Renal pelvis (tissue), 4 donors: ENCODE measurements around the gene PTCH2. TPM values are rescaled to one million over a fixed set of nuclear protein-coding genes. Genes with fewer than 3 reads are reported as not detected.
"Not testable (repeated sequence)": the region's sequence is repeated elsewhere in the genome, so short reads cannot be mapped to it uniquely, and the experiment has no call there.

Experiments used
- DNase-seq: peaks from one replicate; pipeline ENCODE4 v3.0.0-alpha.2; 2013
- polyA plus RNA-seq, 3 donors: library from polyadenylated mRNA; unstranded; fragments of 120-200 nt; gene quantifications; one replicate each; pipeline ENCODE4 v1.2.1, GENCODE V29; 2013; ENCODE audit not compliant: insufficient read length in 3 of 3

PTCH2 gene
- polyA plus RNA-seq, 3 donors: 5.4 to 7.7 (median 6.9) TPM

DNA sequence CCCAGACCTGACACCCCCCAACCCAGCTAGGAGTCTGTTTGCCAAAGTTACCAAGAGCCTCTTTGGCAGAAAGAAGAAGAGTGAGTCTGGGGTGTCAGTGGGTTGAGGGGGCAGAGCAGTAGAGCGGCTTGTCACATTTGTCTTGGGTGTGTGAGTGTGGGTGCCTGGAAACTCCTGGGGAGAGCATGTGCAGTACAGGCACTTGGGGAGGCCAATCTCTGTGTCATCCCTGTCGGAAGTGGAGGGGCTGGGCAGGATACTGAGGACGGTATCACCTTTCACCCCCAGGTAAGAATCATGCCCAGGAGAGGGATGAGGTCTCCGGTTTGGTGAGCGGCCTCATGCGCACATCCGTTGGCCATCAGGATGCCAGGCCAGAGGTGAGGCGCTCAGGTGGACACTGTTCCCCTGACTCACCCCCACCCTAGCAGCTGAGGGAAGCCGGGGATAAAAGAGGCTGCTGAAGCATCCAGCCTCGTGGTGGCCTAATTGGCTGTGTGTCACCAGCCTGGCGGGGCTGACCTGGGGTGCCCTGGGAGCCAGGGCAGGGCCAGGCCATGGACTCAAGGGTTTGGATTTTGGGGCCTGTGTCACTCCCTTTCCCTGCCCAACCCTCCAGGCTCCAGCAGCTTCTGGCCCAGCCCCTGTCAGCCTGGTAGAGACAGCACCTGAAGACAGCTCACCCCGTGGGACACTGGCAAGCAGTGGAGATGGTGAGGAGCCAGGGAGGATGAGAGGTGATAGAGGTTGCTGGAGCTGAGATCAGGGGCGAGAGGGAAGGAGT is 39.5 kb downstream of the PTCH2 start:
- DNase-seq: no peak

DNA sequence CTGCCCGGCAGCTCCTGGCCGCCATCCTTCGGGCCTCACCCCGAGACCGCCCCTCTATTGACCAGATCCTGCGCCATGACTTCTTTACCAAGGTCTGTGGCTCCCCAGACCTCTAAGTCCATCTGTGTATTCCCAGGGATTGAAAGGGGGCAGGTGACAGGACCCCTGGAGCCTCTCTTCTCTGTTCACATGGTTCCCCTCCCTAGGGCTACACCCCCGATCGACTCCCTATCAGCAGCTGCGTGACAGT is 40.1 kb downstream of the PTCH2 start:
- DNase-seq: no peak

DNA sequence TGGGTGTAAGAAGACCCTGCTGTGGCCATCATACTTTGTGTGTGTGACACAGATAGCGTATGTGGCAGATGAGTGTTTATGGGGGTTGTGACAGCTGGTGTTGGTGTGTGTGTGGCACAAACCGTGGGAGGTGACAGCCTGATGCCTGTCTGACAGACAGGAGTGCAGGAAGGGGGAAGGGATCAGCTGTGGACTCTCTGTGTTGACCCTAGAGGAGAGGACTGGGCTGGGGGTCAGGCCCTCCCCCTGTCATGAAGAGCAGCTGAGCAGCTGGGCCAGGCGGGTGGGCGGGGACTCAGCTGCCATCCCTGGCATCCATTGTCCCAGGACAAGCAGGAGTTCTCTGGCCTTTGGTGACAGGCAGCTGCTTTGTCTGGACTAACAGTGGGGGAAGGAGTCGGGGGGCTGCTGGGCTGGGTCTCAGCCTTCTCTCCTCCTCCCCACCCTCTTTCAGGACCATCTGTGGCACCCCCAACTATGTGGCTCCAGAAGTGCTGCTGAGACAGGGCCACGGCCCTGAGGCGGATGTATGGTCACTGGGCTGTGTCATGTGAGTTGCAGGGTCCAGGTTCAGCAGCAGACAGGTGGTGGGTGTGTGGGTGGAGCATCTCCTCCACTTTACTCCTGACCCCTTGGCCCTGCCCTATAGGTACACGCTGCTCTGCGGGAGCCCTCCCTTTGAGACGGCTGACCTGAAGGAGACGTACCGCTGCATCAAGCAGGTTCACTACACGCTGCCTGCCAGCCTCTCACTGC is 40.6 kb downstream of the PTCH2 start:
- DNase-seq: peak; percentile 30

DNA sequence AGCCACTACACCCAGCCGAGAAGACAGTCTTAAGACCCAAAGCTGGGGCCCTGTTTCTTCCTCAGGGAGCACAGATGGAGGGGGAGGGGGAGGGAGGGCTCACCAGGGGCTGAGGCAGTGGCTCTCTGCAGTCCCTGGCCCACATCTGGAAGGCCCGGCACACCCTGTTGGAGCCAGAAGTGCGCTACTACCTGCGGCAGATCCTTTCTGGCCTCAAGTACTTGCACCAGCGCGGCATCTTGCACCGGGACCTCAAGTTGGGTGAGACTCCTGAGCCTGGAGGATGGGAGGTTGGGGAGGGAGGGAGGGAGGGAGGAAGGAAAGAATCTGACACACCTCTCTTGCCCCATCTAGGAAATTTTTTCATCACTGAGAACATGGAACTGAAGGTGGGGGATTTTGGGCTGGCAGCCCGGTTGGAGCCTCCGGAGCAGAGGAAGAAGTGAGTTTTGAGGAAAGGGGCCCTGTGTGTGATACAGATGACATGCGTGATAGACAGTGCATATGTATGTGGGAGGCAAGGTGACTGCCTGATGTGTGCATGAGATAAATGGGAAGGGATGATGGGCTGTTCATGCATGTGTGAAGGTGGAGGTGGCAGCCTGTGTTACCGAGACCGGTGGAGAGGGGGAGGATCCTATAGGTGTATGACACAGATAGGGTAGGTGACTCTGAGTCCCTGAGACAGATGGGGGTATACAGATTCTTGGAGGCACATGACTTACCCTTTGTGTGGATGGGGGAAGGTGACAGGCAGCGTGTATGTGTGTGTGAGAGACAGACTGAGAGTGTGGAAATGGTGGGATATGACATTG is 41.4 kb downstream of the PTCH2 start:
- peak; percentile 27 for DNase-seq

DNA sequence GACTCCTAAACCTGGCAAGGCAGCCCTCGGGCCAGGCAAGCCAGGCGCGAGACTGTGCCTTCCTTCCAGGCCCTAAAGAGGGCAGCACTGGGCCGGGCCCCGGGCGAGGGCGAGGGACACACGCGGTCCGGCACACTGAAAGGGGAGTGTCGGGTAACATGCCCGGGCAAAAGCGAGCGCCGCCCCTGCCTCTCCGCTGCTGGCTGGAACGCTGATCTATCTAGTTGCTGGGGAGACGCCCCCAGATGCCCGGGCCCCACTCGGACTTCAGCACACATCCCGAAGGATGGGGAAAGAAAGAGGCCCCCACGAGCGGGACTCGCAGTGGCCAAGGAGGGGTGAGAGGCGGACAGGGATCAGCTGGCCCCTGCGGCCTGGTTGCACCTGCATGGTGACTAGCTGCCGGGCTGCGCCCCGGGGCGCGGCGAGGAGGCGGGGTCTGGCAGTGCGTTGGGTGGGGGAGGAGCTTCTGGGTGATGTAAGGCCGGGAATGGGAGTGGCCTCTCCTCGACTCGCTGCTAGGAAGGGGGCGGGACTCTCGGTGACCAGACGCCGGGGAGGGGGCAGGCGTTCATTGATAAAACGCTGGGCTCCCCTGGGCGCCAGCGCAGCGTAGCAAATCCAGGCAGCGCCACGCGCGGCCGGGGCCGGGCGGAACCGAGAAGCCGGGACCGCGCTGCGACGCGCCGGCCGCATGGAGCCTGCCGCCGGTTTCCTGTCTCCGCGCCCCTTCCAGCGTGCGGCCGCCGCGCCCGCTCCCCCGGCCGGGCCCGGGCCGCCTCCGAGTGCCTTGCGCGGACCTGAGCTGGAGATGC is 43.1 kb downstream of the PTCH2 start, which contains the start of gene PLK3:
Gene PLK3 (plus strand): TSS at position 608 of the 815 bp plus-strand sequence. CDS start 87 bp downstream, at position 695.
- peak; percentile 97 for DNase-seq

DNA sequence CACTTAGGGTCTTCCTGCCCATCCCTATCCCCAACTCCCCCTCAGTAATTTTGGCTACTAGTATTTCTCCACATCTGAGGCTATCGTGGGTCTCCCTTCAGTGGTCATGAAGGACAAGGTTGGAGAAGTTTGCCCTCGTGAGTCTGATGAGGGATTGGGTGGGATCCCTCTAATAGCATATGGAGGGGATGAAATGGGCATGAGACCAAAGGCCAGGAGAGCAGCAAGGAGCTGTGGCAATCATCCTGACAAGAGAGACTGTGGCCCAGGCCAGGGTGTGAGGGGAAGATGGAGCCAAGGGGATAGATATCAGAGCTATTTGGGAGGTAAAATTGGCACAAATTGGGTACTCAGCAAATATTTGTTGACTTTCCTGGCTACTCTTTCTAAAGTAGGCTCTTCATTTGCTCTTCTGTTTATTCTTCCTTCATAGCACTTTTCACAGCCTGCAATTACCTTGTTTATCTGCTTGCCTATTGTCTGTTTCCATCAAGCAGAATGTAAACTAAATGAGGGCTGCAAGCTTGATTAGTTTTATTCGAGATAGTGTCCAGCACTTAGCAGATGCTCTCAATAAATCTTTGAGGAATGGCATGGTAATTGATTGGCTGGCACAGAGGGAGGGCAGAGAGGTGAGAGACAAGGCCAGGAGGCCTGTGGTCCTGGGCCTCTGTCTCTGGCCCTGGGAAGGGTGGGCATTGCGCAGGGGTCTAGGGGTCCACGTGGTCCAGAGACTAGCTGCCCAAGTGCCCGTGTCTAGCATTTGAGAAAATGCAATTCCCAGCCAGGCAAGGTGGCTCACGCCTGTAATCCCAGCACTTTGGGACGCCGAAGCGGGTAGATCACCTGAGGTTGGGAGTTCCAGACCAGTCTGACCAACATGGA is 44.3 kb downstream of the PTCH2 start:
- no peak for DNase-seq

DNA sequence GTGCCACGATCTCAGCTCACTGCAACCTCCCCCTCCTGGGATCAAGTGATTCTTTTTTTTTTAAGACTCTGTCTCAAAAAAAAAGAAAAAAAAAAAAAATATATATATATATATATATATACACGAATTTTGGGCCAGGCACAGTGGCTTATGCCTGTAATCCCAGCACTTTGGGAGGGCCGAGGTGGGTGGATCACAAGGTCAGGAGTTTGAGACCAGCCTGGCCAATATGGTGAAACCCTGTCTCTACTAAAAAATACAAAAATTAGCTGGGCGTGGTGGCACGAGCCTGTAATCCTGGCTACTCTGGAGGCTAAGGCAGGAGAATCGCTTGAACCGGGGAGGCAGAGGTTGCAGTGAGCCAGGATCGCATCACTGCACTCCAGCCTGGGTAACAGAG is 45.2 kb downstream of the PTCH2 start:
- DNase-seq: not testable (repeated sequence)

DNA sequence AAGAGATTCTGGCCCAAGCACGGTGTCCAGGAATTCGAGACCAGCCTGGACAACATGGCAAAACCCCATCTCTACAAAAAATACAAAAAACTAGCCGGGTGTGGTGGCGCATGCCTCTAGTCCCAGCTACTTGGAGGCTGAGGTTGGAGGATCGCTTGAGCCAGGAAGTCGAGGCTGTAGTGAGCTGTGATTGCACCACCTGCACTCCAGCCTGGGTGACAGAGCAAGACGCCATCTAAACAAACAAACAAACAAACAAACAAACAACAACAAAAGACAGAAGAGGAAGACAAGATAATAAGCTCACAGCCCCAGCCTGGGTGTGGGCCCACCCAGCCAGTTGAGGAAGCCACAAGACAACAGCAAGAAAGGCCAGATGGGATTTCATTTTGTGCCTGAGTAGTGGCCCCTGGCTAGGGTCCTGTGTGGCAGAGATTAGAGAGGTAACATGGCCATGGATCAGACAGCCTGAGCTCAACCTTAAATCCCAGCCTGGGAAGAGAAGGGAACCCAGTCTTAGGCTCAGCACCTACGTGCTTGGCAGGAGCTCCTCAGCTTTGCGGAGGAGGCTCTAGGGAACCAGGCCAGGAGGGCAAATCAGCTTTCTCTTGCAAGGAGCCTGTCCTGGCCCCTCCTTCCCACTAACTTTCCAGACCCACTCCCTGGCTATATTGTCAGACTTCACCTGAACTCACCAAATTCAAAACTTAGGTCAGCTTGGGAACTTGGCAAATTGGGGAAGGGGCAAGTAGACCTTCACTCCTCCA is 50.1 kb downstream of the PTCH2 start:
- DNase-seq: no peak

DNA sequence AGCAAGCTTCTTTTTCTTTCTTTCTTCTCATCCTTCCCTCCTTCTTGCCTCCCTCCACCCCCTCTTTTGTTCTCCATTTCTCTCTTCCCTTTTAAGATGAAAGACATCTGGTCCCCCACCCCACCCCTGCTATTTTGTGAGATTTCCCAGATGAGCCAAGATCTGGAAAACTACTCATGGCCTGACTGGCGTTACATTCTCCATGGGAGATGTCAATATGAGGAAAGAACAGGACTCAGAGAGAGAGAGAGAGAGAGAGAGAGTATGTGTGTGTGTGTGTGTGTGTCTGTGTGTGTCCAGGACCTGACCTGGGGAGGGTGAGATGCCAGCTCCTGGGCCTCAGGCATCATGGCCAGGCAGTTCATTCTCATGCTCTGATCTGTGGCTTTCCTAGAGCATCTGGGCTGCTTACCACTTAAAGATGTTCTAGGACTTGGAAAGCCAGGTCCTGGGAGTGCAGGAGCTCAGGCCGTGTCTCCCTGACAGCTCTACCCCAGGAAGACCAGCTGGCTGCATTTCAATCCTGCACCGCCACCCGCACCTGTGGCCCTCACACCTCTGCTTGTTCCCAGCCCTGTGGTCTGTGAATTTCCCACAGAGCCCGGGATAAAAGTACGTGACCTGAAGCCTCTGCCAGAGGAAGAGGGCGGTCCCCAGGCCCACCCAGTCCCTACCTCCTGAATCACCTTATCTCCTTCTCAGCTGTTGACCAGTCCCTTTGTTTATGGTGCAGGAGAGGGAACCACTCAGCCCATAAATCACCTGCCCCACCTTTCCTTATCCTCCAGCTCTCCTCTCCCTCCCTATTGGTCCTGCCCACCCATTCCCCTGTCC is 51.9 kb downstream of the PTCH2 start:
- no peak for DNase-seq

DNA sequence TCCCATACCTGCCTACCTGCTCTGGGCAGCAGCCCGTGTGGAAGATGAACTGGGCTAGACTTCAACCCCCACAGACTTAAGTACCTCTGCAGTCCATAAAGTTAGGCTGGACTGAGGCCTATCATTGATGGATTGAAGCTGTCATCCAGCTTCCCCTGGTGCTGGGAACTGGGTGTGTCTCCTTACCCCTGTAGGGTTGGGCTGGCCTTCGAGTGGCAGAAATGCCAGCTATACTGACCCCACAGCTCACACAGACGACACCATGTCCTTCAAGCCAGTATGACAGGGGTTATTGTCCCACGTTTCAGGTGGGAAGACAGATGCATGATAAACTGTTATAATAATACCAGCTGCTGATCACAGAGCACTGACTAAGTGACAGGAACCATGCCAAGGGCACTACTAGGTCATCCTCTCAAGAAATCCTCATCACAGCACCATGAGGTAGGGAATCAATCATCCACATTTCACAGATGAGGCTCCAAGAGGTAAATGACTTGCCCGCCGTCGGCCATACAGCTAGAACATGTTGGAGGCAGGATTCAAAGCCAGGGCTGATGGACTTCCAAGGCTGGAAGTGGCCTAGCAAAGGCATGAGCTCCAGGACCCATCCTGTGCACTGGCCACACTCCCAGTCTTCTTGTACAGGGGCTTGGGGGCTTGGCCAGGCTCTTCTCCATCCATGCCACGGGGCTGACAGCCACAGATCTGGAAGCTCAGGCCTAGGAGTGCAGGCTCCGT is 54.8 kb downstream of the PTCH2 start, which contains the start of gene BEST4:
Gene BEST4 (minus strand): TSS at position 51 of the 741 bp plus-strand sequence. CDS start 465 bp downstream, outside the sequence.
- no peak for DNase-seq

DNA sequence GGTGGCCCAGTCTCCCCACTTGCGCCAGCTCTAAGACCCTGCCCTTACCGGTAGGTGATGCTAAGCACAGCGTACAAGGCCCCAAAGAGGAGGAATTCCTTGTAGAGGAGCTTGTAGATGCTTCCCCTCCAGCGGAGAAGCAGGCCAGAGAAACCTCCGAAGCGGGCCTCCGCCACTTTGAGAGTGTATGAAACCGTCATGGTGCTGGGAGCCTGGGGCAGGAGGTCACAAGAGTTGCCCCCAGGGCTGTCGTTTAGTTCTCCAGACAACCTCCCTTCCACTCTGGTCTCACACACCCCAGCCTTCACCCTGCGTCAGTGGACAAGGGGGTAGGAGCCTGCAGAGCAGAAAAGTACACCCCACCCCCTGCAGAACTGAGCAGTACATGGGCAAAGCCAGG is 55.5 kb downstream of the PTCH2 start:
- DNase-seq: no peak

DNA sequence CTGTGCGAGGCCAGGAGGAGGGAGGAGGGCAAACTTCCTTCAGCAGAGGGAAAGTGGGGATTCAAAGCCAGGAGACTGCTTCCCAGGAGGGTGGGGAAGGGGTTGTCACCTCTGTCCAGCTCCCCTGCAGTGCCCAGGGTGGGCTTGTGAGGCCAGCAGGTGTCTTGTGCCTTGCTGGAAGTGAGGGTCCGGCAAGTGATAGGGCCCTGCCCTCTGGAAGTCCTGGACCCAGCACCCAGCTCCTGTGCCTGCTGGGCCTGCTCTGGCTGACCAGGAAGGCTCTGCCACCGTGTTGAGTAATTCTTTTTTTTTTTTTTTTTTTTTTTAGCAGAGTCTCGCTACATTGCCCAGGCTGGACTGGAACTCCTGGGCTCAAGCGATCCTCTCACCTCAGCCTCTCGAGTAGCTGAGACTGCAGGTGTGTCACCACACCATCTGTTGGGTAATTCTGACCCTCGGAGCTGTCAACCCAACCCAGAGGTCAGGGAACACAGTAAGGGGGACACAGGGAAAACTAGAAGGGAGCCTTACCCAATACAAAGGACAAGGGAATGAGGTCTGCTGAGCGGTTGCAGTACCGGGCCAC is 56.1 kb downstream of the PTCH2 start:
- DNase-seq: no peak

DNA sequence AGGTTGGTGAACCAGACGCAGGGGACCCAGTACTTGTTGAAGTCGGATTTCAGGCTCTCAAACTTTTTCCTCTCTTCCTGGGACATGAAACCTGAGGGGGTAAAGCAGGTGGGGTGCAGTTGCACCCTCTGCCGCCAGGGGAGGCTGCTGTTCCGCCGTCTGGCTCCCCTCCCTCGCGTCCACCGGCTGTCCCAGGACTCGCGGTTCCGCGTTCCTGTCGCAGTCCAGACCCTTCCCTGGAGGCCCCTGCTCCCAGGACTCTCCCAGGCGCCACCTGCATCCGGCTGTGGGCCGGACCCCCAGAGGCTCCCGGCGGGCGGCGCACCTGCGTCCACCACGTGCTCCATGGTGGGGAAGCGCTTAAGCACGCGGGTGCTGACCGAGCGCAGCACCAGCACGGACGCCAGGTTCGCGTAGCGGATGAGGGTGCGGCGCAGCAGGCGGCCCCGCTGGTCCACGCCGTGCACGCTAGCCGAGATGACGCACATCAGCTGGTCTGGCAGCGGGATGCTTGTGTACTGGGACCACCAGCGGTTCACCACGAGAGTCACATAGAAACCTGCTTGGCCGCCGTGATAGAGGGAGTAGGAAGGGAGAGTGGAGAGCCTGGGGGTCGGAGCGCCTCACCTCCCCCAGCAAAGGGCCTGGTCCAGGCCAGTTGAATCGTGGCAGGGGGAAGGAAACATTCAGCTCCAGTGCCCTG is 56.8 kb downstream of the PTCH2 start:
- DNase-seq: no peak

DNA sequence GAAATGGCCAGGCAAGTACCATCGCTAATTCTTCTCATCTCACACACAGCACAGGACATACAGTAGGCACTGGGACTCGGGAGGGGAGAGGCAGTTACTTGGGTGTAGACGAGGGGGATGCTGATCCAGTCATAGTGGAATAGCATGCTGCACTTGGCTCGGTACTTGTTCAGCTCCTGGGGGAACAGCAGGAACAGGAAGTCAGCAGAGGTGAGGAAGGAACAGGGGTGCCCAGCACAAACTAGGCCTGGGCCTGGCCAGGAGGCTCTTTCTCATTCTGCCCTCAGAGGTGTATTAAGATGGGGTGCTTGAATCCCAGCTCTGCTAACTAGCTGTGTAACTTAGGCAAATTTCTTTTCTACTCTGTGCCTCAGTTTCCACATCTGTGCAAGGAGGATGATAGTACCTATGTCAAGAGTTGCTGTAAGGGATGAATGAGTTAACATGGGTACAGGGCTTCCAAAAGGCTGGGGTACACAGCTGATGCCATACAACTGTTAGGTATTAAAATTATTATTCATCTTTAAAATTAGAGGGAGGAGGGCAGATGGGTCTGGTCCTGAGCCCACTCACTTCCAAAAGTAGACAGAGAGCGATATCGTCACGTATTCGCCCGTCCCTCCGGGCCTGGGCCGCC is 57.4 kb downstream of the PTCH2 start:
- no peak for DNase-seq

DNA sequence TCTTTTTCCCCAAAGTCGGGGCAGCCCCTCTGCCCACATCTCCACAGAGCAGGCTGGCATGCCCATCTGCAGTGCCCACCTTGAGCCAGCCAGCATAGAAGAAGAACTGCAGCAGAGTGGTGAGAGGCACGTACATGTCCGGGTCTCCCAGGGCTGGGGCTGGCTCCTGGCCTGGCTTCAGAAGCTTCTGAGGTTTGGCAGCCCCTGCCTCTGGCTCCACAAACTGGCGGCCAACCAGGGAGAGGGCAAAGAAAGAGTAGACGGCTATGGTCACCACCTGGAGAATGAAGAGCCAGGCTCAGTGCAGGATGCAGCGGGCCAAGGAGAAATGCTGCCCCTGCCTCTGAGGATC is 58.0 kb downstream of the PTCH2 start:
- no peak for DNase-seq
